ENCODE results near the gene FHIT. TPM values are rescaled to one million over a fixed set of nuclear protein-coding genes. Genes with fewer than 3 reads are reported as not detected.

The FHIT gene
- polyA plus RNA-seq, 1 of the 3 experiments (the other 2 are of a cell fraction): 0.41 TPM

DNA sequence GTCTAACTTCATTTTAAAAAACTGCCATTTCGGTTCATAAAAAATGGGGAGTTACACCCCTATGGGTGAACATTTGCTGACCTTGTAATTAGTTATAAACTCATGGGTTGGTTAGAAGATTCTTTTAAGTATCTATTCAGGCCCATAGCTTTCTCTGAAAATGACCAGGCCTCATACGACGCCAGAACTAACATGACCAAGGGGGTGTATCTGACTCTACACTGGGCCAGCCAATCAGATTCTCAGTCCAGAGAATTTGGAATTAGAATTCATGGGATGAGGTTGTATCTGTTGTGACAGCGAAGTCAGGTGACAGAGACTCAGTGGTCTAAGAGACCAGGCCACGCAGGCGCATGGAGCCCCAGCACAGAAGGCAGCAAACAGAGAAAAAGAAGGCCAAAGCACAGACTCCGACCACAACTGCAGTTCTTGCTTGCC, 981.4 kb downstream of the FHIT start:
- WGBS (ENCODE audit: low lambda C conversion rate): 74% methylated on average over 7 of the region's 7 CpGs
- no peak overlapping the region for H3K9ac ChIP-seq
- no peaks in the 10 kb centered on the region for H3K36me3 ChIP-seq (replicated peaks in 1 of 2; ENCODE audit: control insufficient read depth in 1 of 2, insufficient read depth in 2 of 2, low read length in 1 of 2)
- H3K4me1 ChIP-seq (ENCODE audit: control insufficient read depth in 1 of 2, insufficient read depth in 2 of 2, low read depth in 1 of 2, low read length in 1 of 2): no peaks in the 10 kb centered on the region
- no peaks in the 10 kb centered on the region for H3K27me3 ChIP-seq (ENCODE audit: insufficient read depth)
- H3K4me2 ChIP-seq: no peak overlapping the region
- H2AFZ ChIP-seq (ENCODE audit: low read depth): no peak overlapping the region
- H3K79me2 ChIP-seq (ENCODE audit: insufficient read depth): no peaks in the 10 kb centered on the region
- no peaks in the 10 kb centered on the region for H3K9me2 ChIP-seq
- no peaks in the 10 kb centered on the region for H3K9me3 ChIP-seq
- H4K20me1 ChIP-seq (ENCODE audit: insufficient read depth): no peaks in the 10 kb centered on the region
- H3K27ac ChIP-seq (ENCODE audit: low read depth in 2 of 2, low read length in 1 of 2): no peak overlapping the region
- no peaks in the 10 kb centered on the region for H3F3A ChIP-seq (replicated peaks; ENCODE audit: insufficient read depth)
- DNase-seq: no peak
- H3K4me3 ChIP-seq (ENCODE audit: low read depth in 2 of 2, low read length in 1 of 2): no peak overlapping the region
- ChIA-PET POLR2A (no interaction called here), CTCF (interaction anchor here (0.6 kb wide), 1 partner anchor 11 kb away, joined by 3 read pairs; no protein-coding TSS in a partner anchor)
- TF ChIP-seq GABPA (IDR thresholded peaks at IDR 0.05; ENCODE audit: low read depth) (no peak), JUND (IDR thresholded peaks at IDR 0.05) (no peak), RAD21 (IDR thresholded peaks at IDR 0.05; ENCODE audit: low read length) (no peak), NRF1 (IDR thresholded peaks at IDR 0.05; ENCODE audit: low read depth, low read length) (no peak), CTCF (IDR thresholded peaks at IDR 0.05) (no peak), USF2 (IDR thresholded peaks at IDR 0.05; ENCODE audit: borderline replicate concordance, low read depth, low read length) (no peak), TEAD4 (IDR thresholded peaks at IDR 0.05; ENCODE audit: borderline replicate concordance, insufficient read depth) (no peak), CHD2 (IDR thresholded peaks at IDR 0.05; ENCODE audit: low read length, partially characterized antibody) (no peak), IRF3 (IDR thresholded peaks at IDR 0.05; ENCODE audit: low read depth, low read length) (no peak), TCF12 (IDR thresholded peaks at IDR 0.05) (no peak), TAF1 (IDR thresholded peaks at IDR 0.05; ENCODE audit: borderline replicate concordance, low read depth, low read length) (no peak), POLR2AphosphoS5 (IDR thresholded peaks at IDR 0.05; ENCODE audit: low read depth, low read length) (no peak), MXI1 (IDR thresholded peaks at IDR 0.05; ENCODE audit: low read depth, low read length) (no peak)
- TF ChIP-seq, protein P1, sequence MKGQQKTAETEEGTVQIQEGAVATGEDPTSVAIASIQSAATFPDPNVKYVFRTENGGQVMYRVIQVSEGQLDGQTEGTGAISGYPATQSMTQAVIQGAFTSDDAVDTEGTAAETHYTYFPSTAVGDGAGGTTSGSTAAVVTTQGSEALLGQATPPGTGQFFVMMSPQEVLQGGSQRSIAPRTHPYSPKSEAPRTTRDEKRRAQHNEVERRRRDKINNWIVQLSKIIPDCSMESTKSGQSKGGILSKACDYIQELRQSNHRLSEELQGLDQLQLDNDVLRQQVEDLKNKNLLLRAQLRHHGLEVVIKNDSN (IDR thresholded peaks at IDR 0.05; ENCODE audit: borderline replicate concordance, low read depth): no peak
- TF ChIP-seq, protein P2, sequence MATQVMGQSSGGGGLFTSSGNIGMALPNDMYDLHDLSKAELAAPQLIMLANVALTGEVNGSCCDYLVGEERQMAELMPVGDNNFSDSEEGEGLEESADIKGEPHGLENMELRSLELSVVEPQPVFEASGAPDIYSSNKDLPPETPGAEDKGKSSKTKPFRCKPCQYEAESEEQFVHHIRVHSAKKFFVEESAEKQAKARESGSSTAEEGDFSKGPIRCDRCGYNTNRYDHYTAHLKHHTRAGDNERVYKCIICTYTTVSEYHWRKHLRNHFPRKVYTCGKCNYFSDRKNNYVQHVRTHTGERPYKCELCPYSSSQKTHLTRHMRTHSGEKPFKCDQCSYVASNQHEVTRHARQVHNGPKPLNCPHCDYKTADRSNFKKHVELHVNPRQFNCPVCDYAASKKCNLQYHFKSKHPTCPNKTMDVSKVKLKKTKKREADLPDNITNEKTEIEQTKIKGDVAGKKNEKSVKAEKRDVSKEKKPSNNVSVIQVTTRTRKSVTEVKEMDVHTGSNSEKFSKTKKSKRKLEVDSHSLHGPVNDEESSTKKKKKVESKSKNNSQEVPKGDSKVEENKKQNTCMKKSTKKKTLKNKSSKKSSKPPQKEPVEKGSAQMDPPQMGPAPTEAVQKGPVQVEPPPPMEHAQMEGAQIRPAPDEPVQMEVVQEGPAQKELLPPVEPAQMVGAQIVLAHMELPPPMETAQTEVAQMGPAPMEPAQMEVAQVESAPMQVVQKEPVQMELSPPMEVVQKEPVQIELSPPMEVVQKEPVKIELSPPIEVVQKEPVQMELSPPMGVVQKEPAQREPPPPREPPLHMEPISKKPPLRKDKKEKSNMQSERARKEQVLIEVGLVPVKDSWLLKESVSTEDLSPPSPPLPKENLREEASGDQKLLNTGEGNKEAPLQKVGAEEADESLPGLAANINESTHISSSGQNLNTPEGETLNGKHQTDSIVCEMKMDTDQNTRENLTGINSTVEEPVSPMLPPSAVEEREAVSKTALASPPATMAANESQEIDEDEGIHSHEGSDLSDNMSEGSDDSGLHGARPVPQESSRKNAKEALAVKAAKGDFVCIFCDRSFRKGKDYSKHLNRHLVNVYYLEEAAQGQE (IDR thresholded peaks at IDR 0.05; ENCODE audit: low read depth, low read length): no peak
